Measurements from ENCODE around the gene FCMR. TPM values are rescaled to one million over a fixed set of nuclear protein-coding genes. Genes with fewer than 3 reads are reported as not detected.

Gene FCMR
- total and polyA plus RNA-seq, 2 experiments from 2014 or later, result 0.84 TPM; not detected in 1

DNA sequence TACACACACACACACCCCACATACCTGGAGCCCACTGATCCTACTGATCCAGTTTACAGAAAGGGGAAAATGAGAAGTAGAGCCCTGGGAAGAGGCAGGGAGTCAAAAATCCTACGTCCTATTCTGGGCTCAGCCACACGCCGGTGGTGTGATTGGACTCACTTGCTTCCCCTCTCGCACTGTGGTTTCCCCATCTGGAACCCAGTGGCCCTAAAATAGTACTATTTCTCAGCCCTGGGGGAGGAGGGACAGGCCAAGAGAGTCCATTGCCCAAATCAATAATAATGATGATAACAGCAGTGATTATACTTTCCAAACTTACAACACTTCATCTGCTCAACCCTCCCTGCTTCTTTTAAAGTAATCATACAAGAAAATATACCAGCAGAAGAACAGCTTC lies 27.5 kb upstream of the FCMR start:
- H4K20me1 ChIP-seq (replicated peaks; ENCODE audit: insufficient read depth), result no peaks in the 10 kb centered on the region
- H3K9me2 ChIP-seq (ENCODE audit: insufficient read depth), result peaks cover 9% of the 10 kb centered on the region; the same call in 1 of the 2 replicates
- no peak overlapping the region for H3K27ac ChIP-seq (ENCODE audit: low read depth)
- H3K27me3 Mint-ChIP-seq (ENCODE audit: insufficient read depth, low read depth, poor library complexity), result peaks cover 2% of the 10 kb centered on the region
- H3K4me1 ChIP-seq (ENCODE audit: insufficient read depth), result no peaks in the 10 kb centered on the region
- H3K9me3 Mint-ChIP-seq, result no peaks in the 10 kb centered on the region
- no peak overlapping the region for H3K4me3 ChIP-seq
- DNase-seq (ENCODE audit: low spot score), result no peak
- H3K79me2 ChIP-seq (replicated peaks; ENCODE audit: insufficient read depth), result no peaks in the 10 kb centered on the region
- no peaks in the 10 kb centered on the region for H3F3A ChIP-seq (replicated peaks; ENCODE audit: low read depth)
- H3K36me3 Mint-ChIP-seq (ENCODE audit: low read depth), result no peaks in the 10 kb centered on the region
- H2AFZ ChIP-seq, result no peak overlapping the region
- no peaks in the 10 kb centered on the region for H3K27me3 ChIP-seq (ENCODE audit: insufficient read depth)
- H3K27ac Mint-ChIP-seq, result no peak overlapping the region
- no peak overlapping the region for H3K4me2 ChIP-seq
- no peak for ATAC-seq
- no peaks in the 10 kb centered on the region for H3K4me1 Mint-ChIP-seq
- no peaks in the 10 kb centered on the region for H3K36me3 ChIP-seq (ENCODE audit: insufficient read depth)
- TF ChIP-seq ZNF114 (CRISPR knock-in tag; IDR thresholded peaks at IDR 0.05) (no peak), ZNF331 (CRISPR knock-in tag; IDR thresholded peaks at IDR 0.05; ENCODE audit: low read depth) (no peak), STAT1 (IDR thresholded peaks at IDR 0.05; ENCODE audit: unreplicated experiment) (no peak), EZH2 (IDR thresholded peaks at IDR 0.05; ENCODE audit: low read depth, unreplicated experiment) (no peak), POLR2AphosphoS5 (IDR thresholded peaks at IDR 0.05; ENCODE audit: low read depth) (no peak), NANOG (IDR thresholded peaks at IDR 0.05; ENCODE audit: borderline replicate concordance) (no peak), CREB1 (CRISPR knock-in tag; IDR thresholded peaks at IDR 0.05; ENCODE audit: low read depth) (no peak), EZH2phosphoT487 (IDR thresholded peaks at IDR 0.05; ENCODE audit: unreplicated experiment) (no peak), JUNB (IDR thresholded peaks at IDR 0.05; ENCODE audit: unreplicated experiment) (no peak)
- TF ChIP-seq, protein P1, sequence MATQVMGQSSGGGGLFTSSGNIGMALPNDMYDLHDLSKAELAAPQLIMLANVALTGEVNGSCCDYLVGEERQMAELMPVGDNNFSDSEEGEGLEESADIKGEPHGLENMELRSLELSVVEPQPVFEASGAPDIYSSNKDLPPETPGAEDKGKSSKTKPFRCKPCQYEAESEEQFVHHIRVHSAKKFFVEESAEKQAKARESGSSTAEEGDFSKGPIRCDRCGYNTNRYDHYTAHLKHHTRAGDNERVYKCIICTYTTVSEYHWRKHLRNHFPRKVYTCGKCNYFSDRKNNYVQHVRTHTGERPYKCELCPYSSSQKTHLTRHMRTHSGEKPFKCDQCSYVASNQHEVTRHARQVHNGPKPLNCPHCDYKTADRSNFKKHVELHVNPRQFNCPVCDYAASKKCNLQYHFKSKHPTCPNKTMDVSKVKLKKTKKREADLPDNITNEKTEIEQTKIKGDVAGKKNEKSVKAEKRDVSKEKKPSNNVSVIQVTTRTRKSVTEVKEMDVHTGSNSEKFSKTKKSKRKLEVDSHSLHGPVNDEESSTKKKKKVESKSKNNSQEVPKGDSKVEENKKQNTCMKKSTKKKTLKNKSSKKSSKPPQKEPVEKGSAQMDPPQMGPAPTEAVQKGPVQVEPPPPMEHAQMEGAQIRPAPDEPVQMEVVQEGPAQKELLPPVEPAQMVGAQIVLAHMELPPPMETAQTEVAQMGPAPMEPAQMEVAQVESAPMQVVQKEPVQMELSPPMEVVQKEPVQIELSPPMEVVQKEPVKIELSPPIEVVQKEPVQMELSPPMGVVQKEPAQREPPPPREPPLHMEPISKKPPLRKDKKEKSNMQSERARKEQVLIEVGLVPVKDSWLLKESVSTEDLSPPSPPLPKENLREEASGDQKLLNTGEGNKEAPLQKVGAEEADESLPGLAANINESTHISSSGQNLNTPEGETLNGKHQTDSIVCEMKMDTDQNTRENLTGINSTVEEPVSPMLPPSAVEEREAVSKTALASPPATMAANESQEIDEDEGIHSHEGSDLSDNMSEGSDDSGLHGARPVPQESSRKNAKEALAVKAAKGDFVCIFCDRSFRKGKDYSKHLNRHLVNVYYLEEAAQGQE (IDR thresholded peaks at IDR 0.05; ENCODE audit: unreplicated experiment), result no peak
- TF ChIP-seq, protein P2, sequence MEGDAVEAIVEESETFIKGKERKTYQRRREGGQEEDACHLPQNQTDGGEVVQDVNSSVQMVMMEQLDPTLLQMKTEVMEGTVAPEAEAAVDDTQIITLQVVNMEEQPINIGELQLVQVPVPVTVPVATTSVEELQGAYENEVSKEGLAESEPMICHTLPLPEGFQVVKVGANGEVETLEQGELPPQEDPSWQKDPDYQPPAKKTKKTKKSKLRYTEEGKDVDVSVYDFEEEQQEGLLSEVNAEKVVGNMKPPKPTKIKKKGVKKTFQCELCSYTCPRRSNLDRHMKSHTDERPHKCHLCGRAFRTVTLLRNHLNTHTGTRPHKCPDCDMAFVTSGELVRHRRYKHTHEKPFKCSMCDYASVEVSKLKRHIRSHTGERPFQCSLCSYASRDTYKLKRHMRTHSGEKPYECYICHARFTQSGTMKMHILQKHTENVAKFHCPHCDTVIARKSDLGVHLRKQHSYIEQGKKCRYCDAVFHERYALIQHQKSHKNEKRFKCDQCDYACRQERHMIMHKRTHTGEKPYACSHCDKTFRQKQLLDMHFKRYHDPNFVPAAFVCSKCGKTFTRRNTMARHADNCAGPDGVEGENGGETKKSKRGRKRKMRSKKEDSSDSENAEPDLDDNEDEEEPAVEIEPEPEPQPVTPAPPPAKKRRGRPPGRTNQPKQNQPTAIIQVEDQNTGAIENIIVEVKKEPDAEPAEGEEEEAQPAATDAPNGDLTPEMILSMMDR (conservative IDR thresholded peaks at IDR 0.05; ENCODE audit: low read depth in 2 of 2), result no peak
- TF ChIP-seq, protein P3, sequence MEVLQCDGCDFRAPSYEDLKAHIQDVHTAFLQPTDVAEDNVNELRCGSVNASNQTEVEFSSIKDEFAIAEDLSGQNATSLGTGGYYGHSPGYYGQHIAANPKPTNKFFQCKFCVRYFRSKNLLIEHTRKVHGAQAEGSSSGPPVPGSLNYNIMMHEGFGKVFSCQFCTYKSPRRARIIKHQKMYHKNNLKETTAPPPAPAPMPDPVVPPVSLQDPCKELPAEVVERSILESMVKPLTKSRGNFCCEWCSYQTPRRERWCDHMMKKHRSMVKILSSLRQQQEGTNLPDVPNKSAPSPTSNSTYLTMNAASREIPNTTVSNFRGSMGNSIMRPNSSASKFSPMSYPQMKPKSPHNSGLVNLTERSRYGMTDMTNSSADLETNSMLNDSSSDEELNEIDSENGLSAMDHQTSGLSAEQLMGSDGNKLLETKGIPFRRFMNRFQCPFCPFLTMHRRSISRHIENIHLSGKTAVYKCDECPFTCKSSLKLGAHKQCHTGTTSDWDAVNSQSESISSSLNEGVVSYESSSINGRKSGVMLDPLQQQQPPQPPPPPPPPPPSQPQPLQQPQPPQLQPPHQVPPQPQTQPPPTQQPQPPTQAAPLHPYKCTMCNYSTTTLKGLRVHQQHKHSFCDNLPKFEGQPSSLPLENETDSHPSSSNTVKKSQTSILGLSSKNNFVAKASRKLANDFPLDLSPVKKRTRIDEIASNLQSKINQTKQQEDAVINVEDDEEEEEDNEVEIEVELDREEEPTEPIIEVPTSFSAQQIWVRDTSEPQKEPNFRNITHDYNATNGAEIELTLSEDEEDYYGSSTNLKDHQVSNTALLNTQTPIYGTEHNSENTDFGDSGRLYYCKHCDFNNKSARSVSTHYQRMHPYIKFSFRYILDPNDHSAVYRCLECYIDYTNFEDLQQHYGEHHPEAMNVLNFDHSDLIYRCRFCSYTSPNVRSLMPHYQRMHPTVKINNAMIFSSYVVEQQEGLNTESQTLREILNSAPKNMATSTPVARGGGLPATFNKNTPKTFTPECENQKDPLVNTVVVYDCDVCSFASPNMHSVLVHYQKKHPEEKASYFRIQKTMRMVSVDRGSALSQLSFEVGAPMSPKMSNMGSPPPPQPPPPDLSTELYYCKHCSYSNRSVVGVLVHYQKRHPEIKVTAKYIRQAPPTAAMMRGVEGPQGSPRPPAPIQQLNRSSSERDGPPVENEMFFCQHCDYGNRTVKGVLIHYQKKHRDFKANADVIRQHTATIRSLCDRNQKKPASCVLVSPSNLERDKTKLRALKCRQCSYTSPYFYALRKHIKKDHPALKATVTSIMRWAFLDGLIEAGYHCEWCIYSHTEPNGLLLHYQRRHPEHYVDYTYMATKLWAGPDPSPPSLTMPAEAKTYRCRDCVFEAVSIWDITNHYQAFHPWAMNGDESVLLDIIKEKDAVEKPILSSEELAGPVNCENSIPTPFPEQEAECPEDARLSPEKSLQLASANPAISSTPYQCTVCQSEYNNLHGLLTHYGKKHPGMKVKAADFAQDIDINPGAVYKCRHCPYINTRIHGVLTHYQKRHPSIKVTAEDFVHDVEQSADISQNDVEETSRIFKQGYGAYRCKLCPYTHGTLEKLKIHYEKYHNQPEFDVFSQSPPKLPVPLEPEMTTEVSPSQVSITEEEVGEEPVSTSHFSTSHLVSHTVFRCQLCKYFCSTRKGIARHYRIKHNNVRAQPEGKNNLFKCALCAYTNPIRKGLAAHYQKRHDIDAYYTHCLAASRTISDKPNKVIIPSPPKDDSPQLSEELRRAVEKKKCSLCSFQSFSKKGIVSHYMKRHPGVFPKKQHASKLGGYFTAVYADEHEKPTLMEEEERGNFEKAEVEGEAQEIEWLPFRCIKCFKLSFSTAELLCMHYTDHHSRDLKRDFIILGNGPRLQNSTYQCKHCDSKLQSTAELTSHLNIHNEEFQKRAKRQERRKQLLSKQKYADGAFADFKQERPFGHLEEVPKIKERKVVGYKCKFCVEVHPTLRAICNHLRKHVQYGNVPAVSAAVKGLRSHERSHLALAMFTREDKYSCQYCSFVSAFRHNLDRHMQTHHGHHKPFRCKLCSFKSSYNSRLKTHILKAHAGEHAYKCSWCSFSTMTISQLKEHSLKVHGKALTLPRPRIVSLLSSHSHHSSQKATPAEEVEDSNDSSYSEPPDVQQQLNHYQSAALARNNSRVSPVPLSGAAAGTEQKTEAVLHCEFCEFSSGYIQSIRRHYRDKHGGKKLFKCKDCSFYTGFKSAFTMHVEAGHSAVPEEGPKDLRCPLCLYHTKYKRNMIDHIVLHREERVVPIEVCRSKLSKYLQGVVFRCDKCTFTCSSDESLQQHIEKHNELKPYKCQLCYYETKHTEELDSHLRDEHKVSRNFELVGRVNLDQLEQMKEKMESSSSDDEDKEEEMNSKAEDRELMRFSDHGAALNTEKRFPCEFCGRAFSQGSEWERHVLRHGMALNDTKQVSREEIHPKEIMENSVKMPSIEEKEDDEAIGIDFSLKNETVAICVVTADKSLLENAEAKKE (CRISPR knock-in tag; IDR thresholded peaks at IDR 0.05), result no peak
- TF ChIP-seq, protein P4, sequence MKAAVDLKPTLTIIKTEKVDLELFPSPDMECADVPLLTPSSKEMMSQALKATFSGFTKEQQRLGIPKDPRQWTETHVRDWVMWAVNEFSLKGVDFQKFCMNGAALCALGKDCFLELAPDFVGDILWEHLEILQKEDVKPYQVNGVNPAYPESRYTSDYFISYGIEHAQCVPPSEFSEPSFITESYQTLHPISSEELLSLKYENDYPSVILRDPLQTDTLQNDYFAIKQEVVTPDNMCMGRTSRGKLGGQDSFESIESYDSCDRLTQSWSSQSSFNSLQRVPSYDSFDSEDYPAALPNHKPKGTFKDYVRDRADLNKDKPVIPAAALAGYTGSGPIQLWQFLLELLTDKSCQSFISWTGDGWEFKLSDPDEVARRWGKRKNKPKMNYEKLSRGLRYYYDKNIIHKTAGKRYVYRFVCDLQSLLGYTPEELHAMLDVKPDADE (IDR thresholded peaks at IDR 0.05), result no peak
- H3K4me3 Mint-ChIP-seq, result no peak overlapping the region
